Measurements from ENCODE around the gene PSMD9. TPM values are rescaled to one million over a fixed set of nuclear protein-coding genes. Genes with fewer than 3 reads are reported as not detected.

PSMD9 gene
- total and polyA plus RNA-seq, 4 donors = 39.0 to 57.6 (median 51.2) TPM

GRCh38 chr12:121894633-121895032, 6.0 kb downstream of the PSMD9 start (continued):
- no peak for TF ChIP-seq REST (IDR thresholded peaks at IDR 0.05)
- TF ChIP-seq, protein P1, sequence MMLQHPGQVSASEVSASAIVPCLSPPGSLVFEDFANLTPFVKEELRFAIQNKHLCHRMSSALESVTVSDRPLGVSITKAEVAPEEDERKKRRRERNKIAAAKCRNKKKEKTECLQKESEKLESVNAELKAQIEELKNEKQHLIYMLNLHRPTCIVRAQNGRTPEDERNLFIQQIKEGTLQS (IDR thresholded peaks at IDR 0.05) = no peak

DNA sequence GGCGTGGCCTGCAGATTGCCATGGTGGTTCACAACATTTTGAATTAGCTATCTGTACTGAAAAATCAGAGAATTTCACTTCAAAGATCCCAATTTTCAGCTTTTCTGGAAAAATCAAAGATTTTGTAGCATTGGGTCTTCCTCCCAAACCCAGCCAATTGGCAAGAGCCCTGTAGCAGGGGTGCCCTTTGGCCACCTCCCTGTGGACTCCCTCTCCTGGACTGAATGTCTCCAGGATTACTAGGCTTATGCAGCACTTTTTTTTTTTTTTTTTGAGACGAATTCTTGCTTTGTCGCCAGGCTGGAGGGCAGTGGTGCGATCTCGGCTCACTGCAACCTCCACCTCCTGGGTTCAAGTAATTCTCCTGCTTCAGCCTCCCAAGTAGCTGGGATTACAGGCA, 9.7 kb downstream of the PSMD9 start:
- no peak for DNase-seq (ENCODE audit: low spot score)
- no peak for TF ChIP-seq RXRA (IDR thresholded peaks at IDR 0.05)
- TF ChIP-seq, protein P1 (IDR thresholded peaks at IDR 0.05) = no peak
- TF ChIP-seq, protein P2, sequence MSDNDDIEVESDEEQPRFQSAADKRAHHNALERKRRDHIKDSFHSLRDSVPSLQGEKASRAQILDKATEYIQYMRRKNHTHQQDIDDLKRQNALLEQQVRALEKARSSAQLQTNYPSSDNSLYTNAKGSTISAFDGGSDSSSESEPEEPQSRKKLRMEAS (IDR thresholded peaks at IDR 0.05) = no peak
- TF ChIP-seq YY1 (IDR thresholded peaks at IDR 0.05) = no peak
- no peak for TF ChIP-seq JUND (IDR thresholded peaks at IDR 0.05)
- no peak for TF ChIP-seq SP1 (IDR thresholded peaks at IDR 0.05)
- no peak for TF ChIP-seq NR2F2 (IDR thresholded peaks at IDR 0.05)
- no peak for TF ChIP-seq TAF1 (conservative IDR thresholded peaks at IDR 0.05)
- TF ChIP-seq FOXA1 (IDR thresholded peaks at IDR 0.05) = no peak
- TF ChIP-seq HNF4G (IDR thresholded peaks at IDR 0.05) = no peak
- no peak for TF ChIP-seq REST (IDR thresholded peaks at IDR 0.05)
- TF ChIP-seq, protein P3, sequence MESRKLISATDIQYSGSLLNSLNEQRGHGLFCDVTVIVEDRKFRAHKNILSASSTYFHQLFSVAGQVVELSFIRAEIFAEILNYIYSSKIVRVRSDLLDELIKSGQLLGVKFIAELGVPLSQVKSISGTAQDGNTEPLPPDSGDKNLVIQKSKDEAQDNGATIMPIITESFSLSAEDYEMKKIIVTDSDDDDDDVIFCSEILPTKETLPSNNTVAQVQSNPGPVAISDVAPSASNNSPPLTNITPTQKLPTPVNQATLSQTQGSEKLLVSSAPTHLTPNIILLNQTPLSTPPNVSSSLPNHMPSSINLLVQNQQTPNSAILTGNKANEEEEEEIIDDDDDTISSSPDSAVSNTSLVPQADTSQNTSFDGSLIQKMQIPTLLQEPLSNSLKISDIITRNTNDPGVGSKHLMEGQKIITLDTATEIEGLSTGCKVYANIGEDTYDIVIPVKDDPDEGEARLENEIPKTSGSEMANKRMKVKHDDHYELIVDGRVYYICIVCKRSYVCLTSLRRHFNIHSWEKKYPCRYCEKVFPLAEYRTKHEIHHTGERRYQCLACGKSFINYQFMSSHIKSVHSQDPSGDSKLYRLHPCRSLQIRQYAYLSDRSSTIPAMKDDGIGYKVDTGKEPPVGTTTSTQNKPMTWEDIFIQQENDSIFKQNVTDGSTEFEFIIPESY (IDR thresholded peaks at IDR 0.05) = no peak
- TF ChIP-seq, protein P4, sequence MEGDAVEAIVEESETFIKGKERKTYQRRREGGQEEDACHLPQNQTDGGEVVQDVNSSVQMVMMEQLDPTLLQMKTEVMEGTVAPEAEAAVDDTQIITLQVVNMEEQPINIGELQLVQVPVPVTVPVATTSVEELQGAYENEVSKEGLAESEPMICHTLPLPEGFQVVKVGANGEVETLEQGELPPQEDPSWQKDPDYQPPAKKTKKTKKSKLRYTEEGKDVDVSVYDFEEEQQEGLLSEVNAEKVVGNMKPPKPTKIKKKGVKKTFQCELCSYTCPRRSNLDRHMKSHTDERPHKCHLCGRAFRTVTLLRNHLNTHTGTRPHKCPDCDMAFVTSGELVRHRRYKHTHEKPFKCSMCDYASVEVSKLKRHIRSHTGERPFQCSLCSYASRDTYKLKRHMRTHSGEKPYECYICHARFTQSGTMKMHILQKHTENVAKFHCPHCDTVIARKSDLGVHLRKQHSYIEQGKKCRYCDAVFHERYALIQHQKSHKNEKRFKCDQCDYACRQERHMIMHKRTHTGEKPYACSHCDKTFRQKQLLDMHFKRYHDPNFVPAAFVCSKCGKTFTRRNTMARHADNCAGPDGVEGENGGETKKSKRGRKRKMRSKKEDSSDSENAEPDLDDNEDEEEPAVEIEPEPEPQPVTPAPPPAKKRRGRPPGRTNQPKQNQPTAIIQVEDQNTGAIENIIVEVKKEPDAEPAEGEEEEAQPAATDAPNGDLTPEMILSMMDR (IDR thresholded peaks at IDR 0.05; ENCODE audit: low read depth, low read length, missing input control) = no peak
- TF ChIP-seq FOXA2 (IDR thresholded peaks at IDR 0.05) = no peak
- TF ChIP-seq RAD21 (IDR thresholded peaks at IDR 0.05) = no peak
- TF ChIP-seq GABPA (IDR thresholded peaks at IDR 0.05 in 1 of 2, conservative IDR thresholded peaks at IDR 0.05 in 1 of 2) = no peak
- peaks cover 5 to 57% (median 34%) of the 10 kb centered on the region in 4 donors for H3K36me3 ChIP-seq (ENCODE audit: control insufficient read depth in 4 of 4, insufficient read depth in 3 of 4, low read depth in 1 of 4, low read length in 3 of 4)
- peaks cover 0 to 14% (median 3%) of the 10 kb centered on the region in 4 donors for H3K4me1 ChIP-seq (ENCODE audit: control insufficient read depth in 4 of 4, insufficient read depth in 4 of 4, low read length in 3 of 4)
- no peaks in the 10 kb centered on the region for H3K27me3 ChIP-seq (ENCODE audit: control insufficient read depth in 4 of 4, insufficient read depth in 4 of 4, low read length in 3 of 4)
- WGBS = 66% methylated on average over 5 of the region's 5 CpGs
- H3K27ac ChIP-seq (ENCODE audit: low read depth in 1 of 2, low read length in 2 of 2) = no peak overlapping the region
- no peaks in the 10 kb centered on the region for H3K9me3 ChIP-seq (ENCODE audit: control insufficient read depth in 4 of 4, low read length in 3 of 4)
- no peak overlapping the region for H3K9ac ChIP-seq (ENCODE audit: low read depth in 1 of 2, low read length in 2 of 2)
- H3K4me3 ChIP-seq (ENCODE audit: low read depth in 1 of 3, low read length in 3 of 3) = no peak overlapping the region
